Measurements from ENCODE around the gene RPRD1A.
"Not testable (repeated sequence)": the region's sequence is repeated elsewhere in the genome, so short reads cannot be mapped to it uniquely, and the experiment has no call there.

Gene RPRD1A

GRCh38 chr18:36067055-36067957, at the start of gene RPRD1A:
RPRD1A (minus strand) TSS chr18:36067559; CDS start chr18:36067404, 155 bp downstream.
- DNase-seq (ENCODE audit: low spot score) = peak; percentile 95

GRCh38 chr18:36116771-36117170, 49.4 kb upstream of the RPRD1A start:
- DNase-seq (ENCODE audit: low spot score) = not testable (repeated sequence)

DNA sequence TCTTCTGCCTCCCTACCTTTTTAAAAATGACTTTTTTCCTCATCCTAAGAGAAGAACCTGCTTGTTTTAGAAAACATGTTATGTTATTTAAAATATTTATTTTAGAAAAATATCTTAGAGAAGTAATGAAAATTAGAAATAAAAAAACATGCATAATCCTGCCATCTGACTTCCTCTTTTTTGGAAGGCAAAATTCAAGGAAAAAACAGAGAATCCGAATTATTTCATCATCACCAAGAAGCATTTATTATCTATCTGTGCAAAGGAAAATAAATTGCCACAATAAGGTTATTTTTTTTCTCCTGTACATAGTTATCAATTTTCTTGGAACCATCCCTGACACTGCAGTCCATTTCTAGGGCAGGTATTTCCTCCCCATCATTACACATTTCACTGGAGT, 47.4 kb upstream of the RPRD1A start:
- DNase-seq (ENCODE audit: low spot score) = no peak

- DNase-seq (ENCODE audit: low spot score) = no peak
These were observed 46.9 kb upstream of the RPRD1A start for GRCh38 chr18:36114251-36114650.

- no peak for DNase-seq (ENCODE audit: low spot score)
These were observed 44.9 kb upstream of the RPRD1A start for GRCh38 chr18:36112302-36112701.

GRCh38 chr18:36109737-36110136, 42.4 kb upstream of the RPRD1A start:
- DNase-seq (ENCODE audit: low spot score) = no peak

DNA sequence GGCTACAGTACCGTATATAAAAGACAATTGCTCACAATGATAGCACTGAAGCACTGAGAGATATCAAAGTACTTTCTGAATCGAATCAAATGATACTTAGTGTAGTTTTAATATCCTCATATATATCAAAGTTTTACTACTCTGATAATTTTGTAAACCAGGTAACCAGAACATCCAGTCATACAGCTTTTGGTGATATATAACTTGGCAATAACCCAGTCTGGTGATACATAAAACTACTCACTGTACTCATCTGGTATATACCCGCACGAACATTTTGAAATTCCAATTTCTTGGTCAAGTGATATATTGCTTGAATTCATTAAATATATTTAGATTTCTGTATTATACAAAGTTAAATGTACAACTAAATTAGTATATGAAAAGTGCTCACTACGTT, 41.2 kb upstream of the RPRD1A start:
- no peak for DNase-seq (ENCODE audit: low spot score)

GRCh38 chr18:36108196-36108595, 40.8 kb upstream of the RPRD1A start:
- DNase-seq (ENCODE audit: low spot score) = no peak

- no peak for DNase-seq (ENCODE audit: low spot score)
These were observed 40.1 kb upstream of the RPRD1A start for GRCh38 chr18:36107477-36107876.

DNA sequence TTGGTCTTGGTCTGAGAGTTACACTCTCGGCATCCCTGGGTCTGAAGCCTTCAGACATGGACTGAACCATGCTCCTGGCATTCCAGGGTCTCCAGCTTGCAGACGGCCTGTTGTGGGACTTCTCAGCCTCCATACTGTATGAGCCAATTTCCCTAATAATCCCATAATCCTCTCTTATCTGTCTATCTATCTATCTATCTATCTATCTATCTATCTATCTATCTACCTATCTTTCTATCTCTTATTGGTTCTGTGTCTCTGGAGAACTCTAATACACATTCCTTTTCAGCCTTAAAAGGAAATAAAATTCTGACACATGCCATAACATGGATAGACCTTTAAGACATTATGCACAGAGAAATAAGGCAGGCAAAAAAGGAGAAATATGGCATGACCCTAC, 37.4 kb upstream of the RPRD1A start:
- no peak for DNase-seq (ENCODE audit: low spot score)

- DNase-seq (ENCODE audit: low spot score) = no peak
These were observed 34.6 kb upstream of the RPRD1A start for GRCh38 chr18:36101943-36102342.

DNA sequence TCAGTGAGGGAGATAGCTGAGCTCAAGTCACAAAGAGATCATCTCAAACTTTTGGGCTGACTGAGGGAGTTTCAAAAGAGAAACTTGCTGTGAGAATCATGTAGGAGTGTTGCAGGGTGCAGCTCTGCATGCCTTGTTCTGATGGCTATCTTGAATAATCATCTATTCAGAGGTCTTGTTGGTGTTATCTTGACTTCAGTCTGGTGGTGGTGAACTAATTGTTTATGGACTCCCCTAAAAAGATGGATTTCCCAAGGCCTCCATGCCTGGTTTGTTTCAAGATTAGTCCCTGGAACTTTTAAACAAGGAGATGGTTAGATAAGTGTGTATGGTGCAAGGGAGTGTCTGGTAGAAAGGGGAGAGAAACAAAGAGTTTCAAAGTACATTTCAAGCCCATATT, 32.0 kb upstream of the RPRD1A start:
- no peak for DNase-seq (ENCODE audit: low spot score)

- DNase-seq (ENCODE audit: low spot score) = no peak
These were observed 29.6 kb upstream of the RPRD1A start for GRCh38 chr18:36096955-36097354.

GRCh38 chr18:36095936-36096519, 28.7 kb upstream of the RPRD1A start:
- DNase-seq (ENCODE audit: low spot score) = peak; percentile 58

DNA sequence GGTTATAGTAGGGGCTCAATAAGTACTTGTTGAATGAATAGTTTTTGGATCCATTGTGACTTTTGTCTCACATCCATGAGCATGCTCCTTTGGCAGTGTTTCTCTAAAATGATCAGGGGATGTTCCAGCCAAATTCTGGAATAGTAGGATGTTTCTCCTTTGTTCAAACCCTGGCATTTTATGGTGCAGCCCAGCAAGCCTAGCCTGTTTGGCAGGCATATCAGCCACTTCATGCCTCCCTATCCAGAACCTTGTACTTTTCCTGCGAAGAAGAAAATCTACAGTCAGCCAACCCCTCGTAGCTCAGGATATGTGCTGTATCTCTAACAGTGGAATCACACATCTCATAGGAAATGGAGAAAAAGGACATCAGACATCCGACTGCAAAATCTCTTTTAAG, 27.1 kb upstream of the RPRD1A start:
- no peak for DNase-seq (ENCODE audit: low spot score)

DNA sequence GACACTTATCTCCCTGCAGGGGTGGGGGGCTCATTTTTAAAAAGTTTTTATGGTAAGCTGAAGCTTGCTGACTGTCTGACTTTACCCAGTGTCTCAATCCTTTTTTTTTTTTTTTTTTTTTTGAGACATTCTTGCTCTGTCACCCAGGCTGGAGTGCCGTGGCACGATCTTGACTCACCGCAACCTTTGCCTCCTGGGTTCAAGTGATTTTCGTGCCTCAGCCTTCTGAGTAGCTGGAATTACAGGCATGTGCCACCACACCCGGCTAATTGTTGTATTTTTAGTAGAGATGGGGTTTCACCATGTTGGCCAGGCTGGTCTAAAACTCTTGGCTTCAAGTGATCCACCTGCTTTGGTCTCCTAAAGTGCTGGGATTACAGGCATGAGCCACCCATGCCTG, 24.8 kb upstream of the RPRD1A start:
- not testable (repeated sequence) for DNase-seq (ENCODE audit: low spot score)

DNA sequence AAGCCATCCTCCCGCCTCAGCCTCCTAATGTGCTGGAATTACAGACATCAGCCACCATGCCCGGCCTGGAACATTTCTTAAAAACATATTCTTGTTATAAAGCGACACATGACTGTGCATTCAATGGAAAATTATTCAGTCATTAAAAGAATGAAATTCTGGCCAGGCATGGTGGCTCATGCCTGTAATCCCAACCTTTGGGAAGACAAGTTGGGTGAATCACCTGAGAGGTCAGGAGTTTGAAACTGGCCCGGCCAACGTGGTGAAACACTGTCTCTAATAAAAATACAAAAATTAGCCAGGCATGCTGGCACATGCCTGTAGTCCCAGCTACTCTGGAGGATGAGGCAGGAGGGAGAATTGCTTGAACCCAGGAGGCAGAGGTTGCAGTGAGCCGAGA, 21.6 kb upstream of the RPRD1A start:
- no peak for DNase-seq (ENCODE audit: low spot score)

DNA sequence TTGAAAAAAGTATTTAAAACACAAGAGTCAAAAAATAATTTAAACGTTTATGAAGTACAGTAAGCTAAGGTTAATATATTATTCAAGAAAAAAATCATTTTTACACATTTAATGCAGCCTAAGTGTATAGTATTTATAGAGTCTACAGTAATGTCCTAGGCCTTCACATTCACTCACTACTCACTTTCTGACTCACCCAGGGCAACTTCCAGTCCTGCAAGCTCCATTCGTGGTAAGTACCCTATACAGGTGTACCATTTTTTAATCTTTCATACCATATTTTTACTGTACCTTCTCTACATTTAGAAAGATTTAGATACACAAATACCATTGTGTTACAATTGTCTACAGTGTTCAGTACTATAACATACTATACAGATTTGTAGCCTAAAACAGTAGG, 20.9 kb upstream of the RPRD1A start:
- no peak for DNase-seq (ENCODE audit: low spot score)

DNA sequence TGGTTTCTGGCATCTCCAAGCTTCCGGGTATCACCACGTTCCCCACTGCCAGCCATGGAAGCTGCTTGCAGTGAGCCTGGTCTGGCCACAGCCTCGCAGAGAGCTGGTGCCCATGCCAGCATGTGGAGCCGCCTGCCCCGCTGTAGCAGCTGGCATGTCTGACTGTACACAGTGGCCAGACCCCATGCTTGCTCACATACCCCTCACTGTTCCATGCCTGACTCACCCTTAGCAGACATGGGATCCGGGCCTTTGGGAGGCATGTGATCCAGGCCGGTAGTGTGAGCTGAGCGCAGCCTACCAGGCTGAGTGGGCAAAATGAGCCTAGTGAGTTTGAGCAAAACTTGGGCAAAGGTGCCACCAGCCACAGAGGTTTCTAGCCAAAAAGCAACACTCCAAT, 18.8 kb upstream of the RPRD1A start:
- DNase-seq (ENCODE audit: low spot score) = no peak

- no peak for DNase-seq (ENCODE audit: low spot score)
These were observed 17.8 kb upstream of the RPRD1A start for GRCh38 chr18:36085195-36085594.

GRCh38 chr18:36083729-36084128, 16.4 kb upstream of the RPRD1A start:
- DNase-seq (ENCODE audit: low spot score) = no peak

DNA sequence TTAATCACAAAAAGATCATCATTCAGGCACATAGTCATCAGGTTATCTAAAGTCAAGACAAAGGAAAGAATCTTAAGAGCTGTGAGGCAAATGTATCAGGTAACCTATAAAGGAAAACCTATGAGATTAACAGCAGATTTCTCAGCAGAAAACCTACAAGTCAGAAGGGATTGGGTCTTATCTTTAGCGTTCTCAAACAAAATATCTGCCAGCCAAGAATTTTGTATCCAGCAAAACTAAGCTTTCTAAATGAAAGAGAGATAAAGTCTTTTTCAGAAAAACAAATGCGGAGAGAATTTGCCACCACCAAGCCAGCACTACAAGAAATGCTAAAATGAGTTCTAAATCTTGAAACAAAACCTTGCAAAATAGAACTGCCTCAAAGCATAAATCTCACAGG, 13.8 kb upstream of the RPRD1A start:
- DNase-seq (ENCODE audit: low spot score) = not testable (repeated sequence)

- no peak for DNase-seq (ENCODE audit: low spot score)
These were observed 11.6 kb upstream of the RPRD1A start for GRCh38 chr18:36078751-36079529.
